ENCODE data around the gene SLC30A1.
"Not testable (repeated sequence)": the region's sequence is repeated elsewhere in the genome, so short reads cannot be mapped to it uniquely, and the experiment has no call there.

Gene SLC30A1

GRCh38 chr1:211583011-211583992 is 4.3 kb upstream of the SLC30A1 start:
- no peak for DNase-seq

- DNase-seq = no peak
Measured at GRCh38 chr1:211581526-211581925, 2.6 kb upstream of the SLC30A1 start.

GRCh38 chr1:211580303-211580687 is 1.3 kb upstream of the SLC30A1 start:
- no peak for DNase-seq

- DNase-seq = no peak
Measured at GRCh38 chr1:211579440-211580302, 710 bp upstream of the SLC30A1 start.

GRCh38 chr1:211577819-211578639 is 932 bp downstream of the SLC30A1 start:
- peak; percentile 60 for DNase-seq

GRCh38 chr1:211577277-211577818 is 1.6 kb downstream of the SLC30A1 start:
- DNase-seq = no peak

- no peak for DNase-seq
Measured at GRCh38 chr1:211576717-211577116, 2.2 kb downstream of the SLC30A1 start.

GRCh38 chr1:211574705-211575104 is 4.3 kb downstream of the SLC30A1 start:
- no peak for DNase-seq

- DNase-seq = no peak
Measured at GRCh38 chr1:211571998-211572397, 7.0 kb downstream of the SLC30A1 start.

- DNase-seq = not testable (repeated sequence)
Measured at GRCh38 chr1:211570378-211570777, 8.6 kb downstream of the SLC30A1 start.

- no peak for DNase-seq
Measured at GRCh38 chr1:211566431-211567025, 12.4 kb downstream of the SLC30A1 start.

- DNase-seq = no peak
Measured at GRCh38 chr1:211564084-211564483, 14.9 kb downstream of the SLC30A1 start.

- no peak for DNase-seq
Measured at GRCh38 chr1:211559222-211560010, 19.5 kb downstream of the SLC30A1 start.

- DNase-seq = no peak
Measured at GRCh38 chr1:211557894-211558625, 20.9 kb downstream of the SLC30A1 start.

- DNase-seq = no peak
Measured at GRCh38 chr1:211553549-211553948, 25.4 kb downstream of the SLC30A1 start.

GRCh38 chr1:211551638-211552460 is 27.1 kb downstream of the SLC30A1 start:
- no peak for DNase-seq

GRCh38 chr1:211549092-211549711 is 29.8 kb downstream of the SLC30A1 start:
- DNase-seq = no peak

- DNase-seq = peak; percentile 3
Measured at GRCh38 chr1:211548321-211549091, 30.5 kb downstream of the SLC30A1 start.

Data from NCI-H510A (cell line).